AML-193 (cell line): ENCODE measurements around the gene ZBTB47.
A peak's percentile ranks its signal among the peaks of the same experiment; 100 is the strongest.

ENCODE experiments used
- DNase-seq, 2 experiments: peaks; one replicate each; lab custom pipeline; 2025; lab: John Stamatoyannopoulos, UW

The ZBTB47 gene

GRCh38 chr3:42665050-42665878 lies 11.8 kb downstream of the ZBTB47 start:
- no peak for DNase-seq

GRCh38 chr3:42666022-42666421 lies 12.5 kb downstream of the ZBTB47 start:
- no peak for DNase-seq

GRCh38 chr3:42666577-42666998 lies 13.1 kb downstream of the ZBTB47 start:
- no peak for DNase-seq

- DNase-seq = no peak
These were observed 13.6 kb downstream of the ZBTB47 start for GRCh38 chr3:42667096-42667522.

DNA sequence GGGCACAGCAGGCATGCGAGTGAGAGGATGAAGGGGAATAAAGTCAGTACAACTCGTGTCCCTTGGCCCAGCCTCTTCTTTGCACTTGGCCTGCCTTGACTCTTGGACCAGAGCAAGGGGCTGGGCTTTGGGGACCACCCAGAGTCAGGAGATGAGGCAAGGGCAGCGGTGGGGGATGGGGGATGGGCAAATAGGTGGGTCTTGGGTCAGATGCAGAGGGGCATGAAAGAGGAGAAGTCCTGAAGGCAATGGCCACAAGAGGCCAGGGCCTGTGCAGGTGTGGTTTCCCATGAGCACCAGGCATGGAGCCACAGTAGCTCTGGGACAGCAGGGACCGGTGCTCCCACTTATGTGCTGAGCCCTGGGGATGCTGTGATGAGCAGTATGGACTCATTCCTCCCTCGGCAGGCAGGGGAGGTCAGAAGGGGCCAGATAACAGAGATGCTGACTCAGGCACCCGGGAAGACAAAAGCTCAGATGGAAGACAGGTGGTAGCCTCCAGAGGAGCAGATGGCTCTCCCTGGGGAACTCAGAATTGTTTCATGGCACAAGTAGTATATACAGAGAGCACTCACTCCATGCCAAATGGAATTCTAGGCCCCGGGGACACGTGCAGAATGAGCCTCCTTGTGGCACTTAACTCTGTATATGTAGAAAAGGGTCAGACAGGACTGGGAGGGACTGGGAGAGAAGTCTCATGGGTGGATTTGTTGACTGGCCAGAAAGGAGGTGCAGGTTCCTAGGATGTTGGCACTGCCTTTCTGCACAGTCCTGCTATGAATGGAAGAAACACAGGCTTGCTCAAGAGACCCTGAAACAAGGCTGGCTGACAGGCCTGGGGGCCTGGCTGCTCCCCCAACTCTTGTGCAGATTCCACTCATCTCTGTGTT lies 14.3 kb downstream of the ZBTB47 start:
- no peak for DNase-seq

GRCh38 chr3:42668413-42668760 lies 14.9 kb downstream of the ZBTB47 start:
- no peak for DNase-seq

DNA sequence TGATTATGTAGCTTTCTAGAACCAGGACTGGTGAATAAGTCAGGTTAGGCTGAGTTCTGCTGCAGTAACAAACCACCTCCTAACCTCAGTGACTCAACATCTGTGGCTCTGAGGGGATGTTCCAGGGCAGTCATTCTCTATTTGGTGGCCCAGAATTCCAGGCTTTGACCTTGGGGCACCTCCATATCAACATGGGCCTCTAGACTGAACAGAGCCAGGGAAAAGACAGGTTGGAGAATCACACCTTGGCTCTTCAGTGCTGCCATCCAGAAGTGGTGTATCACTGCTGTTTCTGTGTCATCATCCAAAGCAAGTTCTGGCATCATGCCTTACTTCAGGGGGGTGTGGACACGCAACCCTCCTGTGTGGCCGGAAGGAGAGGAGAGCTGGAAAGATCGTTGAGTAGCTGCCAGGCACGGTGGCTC lies 15.3 kb downstream of the ZBTB47 start:
- no peak for DNase-seq

DNA sequence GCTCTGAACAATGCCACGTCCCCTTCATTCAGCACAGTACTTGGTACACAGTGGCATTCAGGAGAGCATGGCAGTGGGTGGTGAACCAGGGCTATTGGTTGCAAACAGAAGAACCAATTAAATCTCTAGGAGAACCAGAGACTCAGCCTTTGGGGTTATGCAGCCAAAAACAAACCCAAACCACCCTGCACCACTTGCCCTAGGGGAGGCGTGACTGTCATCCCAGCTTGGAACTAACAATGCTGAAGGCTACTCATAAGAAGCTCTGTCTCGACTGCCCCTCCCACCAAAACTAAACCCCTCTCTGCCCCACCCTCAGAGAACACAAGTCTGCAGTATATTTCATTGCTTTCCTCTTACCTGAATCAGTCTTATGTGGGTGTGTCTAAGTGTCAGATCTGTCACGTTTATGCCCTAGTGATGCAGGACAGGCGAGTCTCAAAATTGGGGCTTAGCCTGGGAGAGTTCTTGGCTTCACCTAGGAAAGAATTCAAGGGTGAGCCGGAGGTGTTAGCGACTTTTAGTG lies 16.6 kb downstream of the ZBTB47 start:
- no peak for DNase-seq

GRCh38 chr3:42670670-42671069 lies 17.2 kb downstream of the ZBTB47 start:
- no peak for DNase-seq

- no peak for DNase-seq
These were observed 19.0 kb downstream of the ZBTB47 start for GRCh38 chr3:42672515-42672914.

GRCh38 chr3:42673082-42673481 lies 19.6 kb downstream of the ZBTB47 start:
- no peak for DNase-seq

- DNase-seq = no peak
These were observed 20.6 kb downstream of the ZBTB47 start for GRCh38 chr3:42674146-42674545.

- DNase-seq = no peak
These were observed 22.4 kb downstream of the ZBTB47 start for GRCh38 chr3:42675909-42676308.

- no peak for DNase-seq
These were observed 24.9 kb downstream of the ZBTB47 start for GRCh38 chr3:42678447-42678846.

- no peak for DNase-seq
These were observed 26.8 kb downstream of the ZBTB47 start for GRCh38 chr3:42680271-42680670.

- no peak for DNase-seq
These were observed 27.3 kb downstream of the ZBTB47 start for GRCh38 chr3:42680806-42681205.

DNA sequence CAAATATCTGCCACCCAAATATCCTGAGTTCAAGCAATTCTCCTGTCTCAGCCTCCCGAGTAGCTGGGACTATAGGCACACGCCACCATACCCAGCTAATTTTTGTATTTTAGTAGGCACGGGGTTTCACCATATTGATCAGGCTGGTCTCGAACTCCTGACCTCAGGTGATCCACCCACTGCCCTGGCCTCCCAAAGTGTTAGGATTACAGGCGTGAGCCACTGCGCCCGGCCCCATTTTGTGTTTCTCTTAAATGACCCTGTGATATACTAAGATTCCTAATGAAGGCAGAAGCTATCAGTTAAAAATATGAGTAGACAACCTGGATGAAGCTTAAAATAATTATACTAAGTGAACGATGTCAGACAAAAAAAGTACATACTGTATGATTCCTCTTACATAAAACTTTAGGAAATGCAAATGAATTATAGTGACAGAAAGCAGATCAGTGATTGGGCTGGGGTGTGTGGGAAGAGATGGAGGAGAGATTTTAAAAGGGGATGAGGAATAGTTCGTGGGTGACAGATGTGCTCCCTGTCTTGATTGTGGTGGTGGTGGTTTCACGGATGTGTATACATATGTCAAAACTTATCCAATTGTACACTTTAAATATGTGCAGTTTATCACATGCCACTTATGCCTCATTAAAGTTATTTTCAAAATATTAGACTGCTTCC lies 28.0 kb downstream of the ZBTB47 start:
- no peak for DNase-seq

- no peak for DNase-seq
These were observed 29.0 kb downstream of the ZBTB47 start for GRCh38 chr3:42682301-42683070.

- DNase-seq = peak; percentile 20 to 36
These were observed 30.5 kb downstream of the ZBTB47 start for GRCh38 chr3:42683875-42684598.

DNA sequence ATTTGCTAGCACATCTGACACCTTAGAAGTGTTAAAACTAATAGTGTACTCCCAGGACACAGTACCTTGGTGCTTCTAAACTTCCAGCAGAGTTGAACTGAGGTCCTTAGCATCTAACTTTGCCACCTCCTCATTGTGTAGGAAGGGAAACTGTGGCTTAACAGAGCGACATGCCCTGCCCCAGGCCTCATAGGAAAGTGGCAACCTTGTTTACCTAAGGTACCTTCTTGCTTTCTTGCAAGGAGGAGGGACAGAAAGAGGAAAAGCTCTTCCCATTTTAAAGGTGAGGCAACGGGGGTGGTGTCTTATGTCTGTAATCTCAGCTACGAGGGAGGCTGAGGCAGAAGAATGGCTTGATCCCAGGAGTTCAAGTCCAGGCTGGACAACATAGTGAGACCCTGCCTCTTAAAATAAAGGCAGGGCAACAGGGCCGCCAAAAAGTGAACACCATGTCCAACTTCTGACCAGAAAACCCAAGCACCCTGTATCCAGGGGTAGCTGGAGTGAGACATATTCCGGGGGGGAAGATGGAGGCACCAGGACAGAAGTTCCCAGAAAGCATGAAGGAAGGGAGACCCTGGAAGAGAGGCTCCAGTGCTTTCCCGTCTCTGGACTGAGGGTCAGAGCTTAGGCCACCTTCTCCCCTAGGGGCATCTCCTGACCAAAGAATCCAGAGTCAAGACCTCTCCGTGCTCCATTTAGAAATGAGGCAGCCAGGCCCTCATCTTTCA lies 31.3 kb downstream of the ZBTB47 start:
- DNase-seq = no peak
